ENCODE results near the gene PDE8B.

GRCh38 chr5:77277759-77278158 lies 67.3 kb downstream of the PDE8B start:
- TF ChIP-seq CTCF (IDR thresholded peaks at IDR 0.05 in 4 of 5, conservative IDR thresholded peaks at IDR 0.05 in 1 of 5) (no peak), POLR2A (IDR thresholded peaks at IDR 0.05) (no peak)

All from gastrocnemius medialis (tissue), 4 donors.